GM12874 (cell line): ENCODE data around the gene INPP5A.

Source experiments
- TF ChIP-seq, protein P1 (sequence below): IDR thresholded peaks from 2 replicates; pipeline ENCODE4 v1.5.1; 2011; ENCODE audit warnings: low read depth, mild to moderate bottlenecking, control low read depth, low read length, moderate library complexity; ENCODE audit not compliant: insufficient read depth

Gene INPP5A

DNA sequence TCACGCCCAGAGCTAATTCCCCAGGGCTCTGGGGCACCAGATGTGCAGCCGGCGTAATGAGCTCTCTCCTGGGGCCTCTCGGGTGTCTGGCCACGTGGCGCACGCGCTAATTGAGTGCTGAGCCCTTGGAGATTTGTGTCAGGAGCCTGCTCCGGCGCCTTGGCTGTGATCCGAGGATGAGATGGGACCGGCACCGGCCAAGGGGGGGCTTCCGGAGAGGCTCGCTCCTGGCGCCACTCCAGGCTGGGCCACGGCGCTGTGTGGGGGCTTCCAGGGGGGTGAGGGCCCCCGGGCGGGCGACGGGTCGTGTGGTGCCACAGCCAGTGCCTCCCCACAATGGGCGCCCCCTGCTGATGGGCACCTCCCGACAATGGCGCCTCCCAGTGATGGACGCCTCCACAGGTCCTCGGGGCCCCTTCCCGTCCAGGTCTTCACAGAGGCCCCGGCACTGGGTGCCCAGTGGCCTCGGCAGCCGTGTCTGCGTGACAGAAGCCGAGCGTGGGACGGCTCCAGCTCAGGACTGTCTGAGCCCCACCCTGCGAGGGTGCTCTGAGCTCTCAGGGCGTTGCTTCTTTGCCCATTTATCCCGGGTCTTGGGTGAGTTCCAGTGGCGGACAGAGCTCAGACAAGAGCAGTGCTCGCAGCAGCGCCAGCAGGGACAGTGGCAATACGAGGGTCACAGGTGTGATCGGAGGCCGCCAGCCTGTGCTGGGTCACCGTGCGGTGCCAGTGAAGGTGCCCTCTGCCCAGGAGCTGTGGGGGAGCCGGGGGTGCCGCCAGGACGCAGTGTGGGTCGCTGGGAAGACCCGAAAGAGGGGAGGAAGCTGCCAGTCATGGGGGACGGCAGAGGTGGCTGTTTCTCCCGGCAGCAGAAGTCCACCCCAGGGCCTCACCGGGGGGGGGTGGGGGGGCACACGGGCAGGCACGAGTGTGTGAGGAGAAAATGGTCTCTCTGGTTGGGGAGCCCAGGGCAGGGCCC is 256.6 kb downstream of the INPP5A start:
- TF ChIP-seq, protein P1, sequence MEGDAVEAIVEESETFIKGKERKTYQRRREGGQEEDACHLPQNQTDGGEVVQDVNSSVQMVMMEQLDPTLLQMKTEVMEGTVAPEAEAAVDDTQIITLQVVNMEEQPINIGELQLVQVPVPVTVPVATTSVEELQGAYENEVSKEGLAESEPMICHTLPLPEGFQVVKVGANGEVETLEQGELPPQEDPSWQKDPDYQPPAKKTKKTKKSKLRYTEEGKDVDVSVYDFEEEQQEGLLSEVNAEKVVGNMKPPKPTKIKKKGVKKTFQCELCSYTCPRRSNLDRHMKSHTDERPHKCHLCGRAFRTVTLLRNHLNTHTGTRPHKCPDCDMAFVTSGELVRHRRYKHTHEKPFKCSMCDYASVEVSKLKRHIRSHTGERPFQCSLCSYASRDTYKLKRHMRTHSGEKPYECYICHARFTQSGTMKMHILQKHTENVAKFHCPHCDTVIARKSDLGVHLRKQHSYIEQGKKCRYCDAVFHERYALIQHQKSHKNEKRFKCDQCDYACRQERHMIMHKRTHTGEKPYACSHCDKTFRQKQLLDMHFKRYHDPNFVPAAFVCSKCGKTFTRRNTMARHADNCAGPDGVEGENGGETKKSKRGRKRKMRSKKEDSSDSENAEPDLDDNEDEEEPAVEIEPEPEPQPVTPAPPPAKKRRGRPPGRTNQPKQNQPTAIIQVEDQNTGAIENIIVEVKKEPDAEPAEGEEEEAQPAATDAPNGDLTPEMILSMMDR: no peak

DNA sequence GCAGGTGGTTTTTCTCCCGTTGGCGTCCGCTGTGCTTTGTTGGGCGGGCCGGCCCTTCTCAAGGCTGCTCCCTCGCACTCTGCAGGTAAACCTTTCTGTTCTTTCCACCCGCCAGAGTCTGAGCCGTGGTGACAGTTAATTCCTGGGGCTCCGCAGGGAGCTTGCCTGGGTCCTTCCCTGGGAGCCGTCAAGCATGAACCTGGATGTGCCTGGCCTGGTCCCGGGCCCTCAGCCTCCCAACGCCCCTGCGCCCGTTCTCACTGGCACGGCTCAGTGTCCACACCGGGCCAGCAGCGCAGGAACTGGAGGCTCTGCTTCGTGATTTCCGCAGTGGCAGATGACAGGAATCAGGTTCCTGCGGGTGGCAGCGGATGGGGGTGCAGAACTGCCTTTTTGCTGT is 259.3 kb downstream of the INPP5A start:
- TF ChIP-seq, protein P1: no peak

- TF ChIP-seq, protein P1: no peak
These were observed 260.8 kb downstream of the INPP5A start for GRCh38 chr10:132798403-132798802.

GRCh38 chr10:132798876-132799275 is 261.3 kb downstream of the INPP5A start:
- TF ChIP-seq, protein P1: no peak

- TF ChIP-seq, protein P1: no peak
These were observed 262.3 kb downstream of the INPP5A start for GRCh38 chr10:132799865-132800264.

DNA sequence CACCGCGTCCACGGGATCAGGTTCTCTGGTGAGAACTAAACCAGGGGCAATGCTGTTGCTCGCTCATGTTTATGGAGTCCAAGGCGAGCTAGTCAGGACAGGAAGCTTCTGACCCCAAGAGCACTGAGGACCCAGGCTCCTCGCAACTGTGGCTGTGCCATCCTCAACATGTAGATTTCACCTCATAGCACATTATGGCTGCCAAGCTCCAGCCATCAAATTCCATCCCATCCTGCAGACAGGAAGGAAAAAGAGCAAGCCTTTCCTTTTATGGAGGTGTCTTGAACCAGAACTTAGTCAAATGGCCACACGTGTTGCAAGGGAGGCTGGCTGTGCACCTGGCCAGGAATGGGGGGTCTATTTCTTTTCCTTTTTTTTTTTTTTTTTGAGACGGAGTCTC is 264.5 kb downstream of the INPP5A start:
- TF ChIP-seq, protein P1: no peak

DNA sequence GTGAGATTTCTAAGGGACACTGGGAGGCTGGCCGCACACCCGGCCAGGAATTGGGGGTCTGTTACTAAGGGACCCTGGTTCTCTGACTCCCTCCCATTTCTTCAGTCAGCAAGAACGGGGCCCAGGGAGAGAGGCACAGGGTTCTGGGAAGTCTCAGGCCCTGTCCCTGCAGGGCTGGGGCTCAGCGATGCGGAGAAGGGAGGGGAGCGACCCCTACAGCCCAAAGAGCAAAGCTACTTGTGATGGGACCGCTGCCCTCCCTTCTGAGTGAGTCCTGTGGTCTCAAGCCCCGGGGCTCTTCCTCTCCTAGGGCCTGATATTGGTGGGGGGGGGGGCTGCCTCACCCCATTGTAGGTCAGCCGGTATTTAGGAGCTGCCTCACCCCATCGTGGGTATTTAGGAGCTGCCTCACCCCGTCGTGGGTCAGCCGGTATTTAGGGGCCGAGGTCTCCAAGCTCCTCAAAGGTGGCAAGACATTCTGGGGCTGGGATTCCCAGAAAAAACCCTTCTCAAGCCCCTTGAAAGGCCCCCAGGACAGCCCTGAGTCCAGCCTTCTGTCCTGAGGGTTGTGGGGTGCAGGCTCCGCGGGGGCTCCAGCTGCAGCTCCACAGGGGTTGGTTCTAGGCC is 265.2 kb downstream of the INPP5A start:
- TF ChIP-seq, protein P1: no peak
